MM.1S (cell line): ENCODE results near the gene GSX2.
"Not testable (repeated sequence)": the region's sequence is repeated elsewhere in the genome, so short reads cannot be mapped to it uniquely, and the experiment has no call there.

Source experiments
- DNase-seq: peaks from one replicate; pipeline ENCODE4 v3.0.0-alpha.2; 2015
- H2AFZ ChIP-seq: fragments of 300-600 bp; sonication (generic); 2 replicates; pipeline ENCODE4 v1.6.0; 2016; ENCODE audit warnings: antibody characterized with exemption, low read length
- H3F3A ChIP-seq: fragments of 300-600 bp; sonication (generic); 2 replicates; pipeline ENCODE4 v1.6.1; 2016; ENCODE audit warnings: mild to moderate bottlenecking, antibody characterized with exemption, low read length, moderate library complexity, mixed read lengths; ENCODE audit not compliant: insufficient read depth
- H3K27ac ChIP-seq: fragments of 300-600 bp; sonication (generic); 2 replicates; pipeline ENCODE4 v1.5.1; 2016; ENCODE audit warnings: mild to moderate bottlenecking, low read length
- H3K27me3 ChIP-seq: fragments of 300-600 bp; sonication (generic); replicated peaks from 2 replicates; pipeline ENCODE4 v1.6.0; 2016; ENCODE audit warnings: low read length; ENCODE audit not compliant: insufficient read depth
- H3K36me3 ChIP-seq: fragments of 300-600 bp; sonication (generic); replicated peaks from 2 replicates; pipeline ENCODE4 v1.6.1; 2016; ENCODE audit warnings: mild to moderate bottlenecking, low read length, mixed read lengths; ENCODE audit not compliant: insufficient read depth
- H3K4me1 ChIP-seq: fragments of 300-600 bp; sonication (generic); 2 replicates; pipeline ENCODE4 v1.6.1; 2016; ENCODE audit warnings: low read length, mixed read lengths
- H3K4me2 ChIP-seq: fragments of 300-600 bp; sonication (generic); 2 replicates; pipeline ENCODE4 v1.6.0; 2016; ENCODE audit warnings: low read depth, low read length
- H3K4me3 ChIP-seq: fragments of 300-600 bp; sonication (generic); 2 replicates; pipeline ENCODE4 v1.5.1; 2016; ENCODE audit warnings: low read length, mixed read lengths
- H3K79me2 ChIP-seq: fragments of 300-600 bp; sonication (generic); 2 replicates; pipeline ENCODE4 v1.6.1; 2016; ENCODE audit warnings: mixed run types, low read length, mixed read lengths
- H3K9ac ChIP-seq: fragments of 300-600 bp; sonication (generic); 2 replicates; pipeline ENCODE4 v1.6.1; 2016; ENCODE audit warnings: low read length, mixed read lengths
- H3K9me2 ChIP-seq: fragments of 300-600 bp; sonication (generic); replicated peaks from 2 replicates; pipeline ENCODE4 v1.6.1; 2016; ENCODE audit warnings: mild to moderate bottlenecking, low read length, mixed read lengths; ENCODE audit not compliant: insufficient read depth
- H3K9me3 ChIP-seq: fragments of 300-600 bp; sonication (generic); replicated peaks from 2 replicates; pipeline ENCODE4 v1.6.1; 2016; ENCODE audit warnings: mild to moderate bottlenecking, low read length, mixed read lengths; ENCODE audit not compliant: insufficient read depth
- H4K20me1 ChIP-seq: fragments of 300-600 bp; sonication (generic); 2 replicates; pipeline ENCODE4 v1.6.1; 2016; ENCODE audit warnings: mild to moderate bottlenecking, low read length, moderate library complexity, mixed read lengths; ENCODE audit not compliant: insufficient read depth
- EZH2 ChIP-seq: fragments of 300-600 bp; sonication (generic); optimal IDR thresholded peaks from 2 replicates; pipeline ENCODE3; 2017; ENCODE audit warnings: low read depth, mild to moderate bottlenecking, antibody characterized with exemption, low read length, mixed read lengths
- EZH2phosphoT487 ChIP-seq: fragments of 300-600 bp; sonication (generic); IDR thresholded peaks from 2 replicates; pipeline ENCODE4 v1.6.1; 2018; ENCODE audit warnings: antibody characterized with exemption, low read length
- TF ChIP-seq, protein P1 (sequence below): fragments of 300-600 bp; sonication (generic); IDR thresholded peaks from 2 replicates; pipeline ENCODE4 v1.5.1; 2016; ENCODE audit warnings: antibody characterized with exemption, low read length, mixed read lengths

GSX2 gene

DNA sequence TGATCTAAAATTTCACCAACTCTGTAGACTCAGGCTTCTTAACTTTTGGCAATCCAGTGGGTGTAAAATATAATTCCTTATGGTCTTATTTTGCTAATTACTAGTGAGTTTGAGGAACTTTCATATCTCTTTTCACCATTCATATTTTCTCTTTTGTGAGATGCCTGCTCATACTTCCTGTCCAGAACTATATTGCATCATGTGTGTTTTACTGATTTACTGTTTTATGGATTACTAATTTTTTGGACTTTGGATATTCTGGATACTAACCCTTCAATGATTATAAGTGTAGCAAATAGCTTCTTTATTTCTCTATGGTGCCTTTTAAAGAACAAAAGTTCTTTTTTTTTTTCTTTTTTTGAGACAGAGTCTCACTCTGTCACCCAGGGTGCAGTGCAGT lies 20.6 kb downstream of the GSX2 start:
- Histone ChIP-seq H3K4me2 (no peak overlapping the region), H3K4me1 (no peaks in the 10 kb centered on the region), H3K27ac (no peak overlapping the region), H2AFZ (no peak overlapping the region), H3K79me2 (no peaks in the 10 kb centered on the region), H3K27me3 (no peaks in the 10 kb centered on the region), H3K36me3 (no peaks in the 10 kb centered on the region), H3K9ac (no peak overlapping the region), H4K20me1 (no peaks in the 10 kb centered on the region), H3F3A (no peaks in the 10 kb centered on the region), H3K9me3 (no peaks in the 10 kb centered on the region), H3K4me3 (no peak overlapping the region), H3K9me2 (no peaks in the 10 kb centered on the region)
- TF ChIP-seq, protein P1, sequence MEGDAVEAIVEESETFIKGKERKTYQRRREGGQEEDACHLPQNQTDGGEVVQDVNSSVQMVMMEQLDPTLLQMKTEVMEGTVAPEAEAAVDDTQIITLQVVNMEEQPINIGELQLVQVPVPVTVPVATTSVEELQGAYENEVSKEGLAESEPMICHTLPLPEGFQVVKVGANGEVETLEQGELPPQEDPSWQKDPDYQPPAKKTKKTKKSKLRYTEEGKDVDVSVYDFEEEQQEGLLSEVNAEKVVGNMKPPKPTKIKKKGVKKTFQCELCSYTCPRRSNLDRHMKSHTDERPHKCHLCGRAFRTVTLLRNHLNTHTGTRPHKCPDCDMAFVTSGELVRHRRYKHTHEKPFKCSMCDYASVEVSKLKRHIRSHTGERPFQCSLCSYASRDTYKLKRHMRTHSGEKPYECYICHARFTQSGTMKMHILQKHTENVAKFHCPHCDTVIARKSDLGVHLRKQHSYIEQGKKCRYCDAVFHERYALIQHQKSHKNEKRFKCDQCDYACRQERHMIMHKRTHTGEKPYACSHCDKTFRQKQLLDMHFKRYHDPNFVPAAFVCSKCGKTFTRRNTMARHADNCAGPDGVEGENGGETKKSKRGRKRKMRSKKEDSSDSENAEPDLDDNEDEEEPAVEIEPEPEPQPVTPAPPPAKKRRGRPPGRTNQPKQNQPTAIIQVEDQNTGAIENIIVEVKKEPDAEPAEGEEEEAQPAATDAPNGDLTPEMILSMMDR = no peak
- no peak for TF ChIP-seq EZH2
- no peak for TF ChIP-seq EZH2phosphoT487
- DNase-seq = no peak

- Histone ChIP-seq H3K9ac (no peak overlapping the region), H3K36me3 (no peaks in the 10 kb centered on the region), H3K27ac (no peak overlapping the region), H2AFZ (no peak overlapping the region), H3K4me3 (no peak overlapping the region), H3F3A (no peaks in the 10 kb centered on the region), H3K4me1 (no peaks in the 10 kb centered on the region), H3K4me2 (no peak overlapping the region), H3K9me2 (no peaks in the 10 kb centered on the region), H3K27me3 (no peaks in the 10 kb centered on the region), H3K79me2 (no peaks in the 10 kb centered on the region), H4K20me1 (no peaks in the 10 kb centered on the region), H3K9me3 (no peaks in the 10 kb centered on the region)
- DNase-seq = no peak
- no peak for TF ChIP-seq EZH2phosphoT487
- TF ChIP-seq EZH2 = no peak
- TF ChIP-seq, protein P1 = no peak
Observed at GRCh38 chr4:54127660-54128059, 27.7 kb downstream of the GSX2 start.

- not testable (repeated sequence) for H3K79me2 ChIP-seq, H3K9me3 ChIP-seq, H3K27me3 ChIP-seq, H3K4me1 ChIP-seq, H3K9me2 ChIP-seq, H3K9ac ChIP-seq, H3K4me3 ChIP-seq, H3K4me2 ChIP-seq, H3K27ac ChIP-seq, DNase-seq, H3K36me3 ChIP-seq, H4K20me1 ChIP-seq, H2AFZ ChIP-seq, H3F3A ChIP-seq
Observed at GRCh38 chr4:54128694-54129093, 28.7 kb downstream of the GSX2 start.

DNA sequence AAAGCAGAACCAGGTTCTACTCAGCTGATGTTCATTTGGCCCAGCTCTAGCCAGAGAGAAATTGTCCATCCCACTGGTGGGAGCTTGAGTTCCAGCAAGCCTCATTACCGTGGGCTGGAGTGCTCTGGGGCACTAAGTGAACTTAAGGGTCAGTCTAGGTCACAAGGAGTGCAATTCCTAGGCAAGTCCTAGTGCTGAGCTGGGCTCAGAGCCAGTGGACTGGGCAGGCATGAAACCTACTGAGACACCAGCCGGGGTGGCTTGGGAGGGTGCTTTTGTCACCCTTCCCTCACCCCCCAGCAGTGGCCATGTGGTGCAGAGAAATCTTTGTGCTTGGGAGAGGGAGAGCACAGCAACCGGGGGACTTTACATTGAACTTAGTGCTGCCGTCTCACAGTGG lies 39.4 kb downstream of the GSX2 start:
- no peaks in the 10 kb centered on the region for H3K9me2 ChIP-seq
- H3K79me2 ChIP-seq = no peaks in the 10 kb centered on the region
- TF ChIP-seq, protein P1 = no peak
- no peak for TF ChIP-seq EZH2
- no peak for TF ChIP-seq EZH2phosphoT487
- no peaks in the 10 kb centered on the region for H3K36me3 ChIP-seq
- no peak overlapping the region for H3K4me3 ChIP-seq
- H4K20me1 ChIP-seq = no peaks in the 10 kb centered on the region
- H3K4me1 ChIP-seq = no peaks in the 10 kb centered on the region
- no peak overlapping the region for H3K4me2 ChIP-seq
- no peak overlapping the region for H3K9ac ChIP-seq
- H3K27ac ChIP-seq = no peak overlapping the region
- H2AFZ ChIP-seq = no peak overlapping the region
- no peaks in the 10 kb centered on the region for H3K27me3 ChIP-seq
- DNase-seq = no peak
- no peaks in the 10 kb centered on the region for H3F3A ChIP-seq
- H3K9me3 ChIP-seq = no peaks in the 10 kb centered on the region
